ENCODE data around the gene GLS2. TPM values are rescaled to one million over a fixed set of nuclear protein-coding genes. Genes with fewer than 3 reads are reported as not detected.

GLS2 gene
- total and polyA plus RNA-seq, 10 of the 15 experiments (the other 5 are each of a cell fraction or from before 2014, with no cell fraction given), result 0.64 to 6.4 (median 3.3) TPM

DNA sequence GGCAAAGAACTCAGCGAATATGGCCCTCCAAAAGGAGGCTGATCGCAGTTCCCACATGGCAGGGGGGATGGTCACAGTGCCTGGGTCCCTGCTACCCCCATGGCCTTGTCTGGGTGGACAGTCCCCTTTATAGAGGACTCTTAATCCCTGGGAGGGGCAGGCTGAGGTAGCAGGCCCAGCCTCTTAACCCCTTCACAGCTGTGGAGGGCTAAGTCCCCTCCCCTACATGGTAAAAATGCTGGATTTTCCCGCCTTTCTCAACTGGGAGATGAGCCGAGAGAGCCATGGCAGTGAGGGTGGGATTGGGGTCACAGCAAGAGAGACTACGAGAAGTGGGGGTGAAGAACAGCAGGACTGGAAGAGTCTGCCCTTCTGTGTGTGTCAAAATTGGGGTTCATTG lies 33.4 kb downstream of the GLS2 start, which contains the start of gene MIP:
MIP (minus strand) TSS at position 101 of the 400 bp plus-strand sequence; CDS start at position 57, 44 bp downstream.
- no peaks in the 10 kb centered on the region for H3K4me1 ChIP-seq (ENCODE audit: control insufficient read depth, insufficient read depth, low read length)
- H2AFZ ChIP-seq (ENCODE audit: control insufficient read depth, low read depth, low read length), result no peak within 1 kb of the TSS; the same call in 1 of the 2 replicates
- ChIA-PET RAD21 (ENCODE audit: unreplicated experiment) (interaction anchor here (1.2 to 1.4 kb wide), 2 partner anchors 94 to 96 kb away, joined by 3 read pairs; partner anchors contain the start of gene STAT2), SMC1A (ENCODE audit: uncharacterized antibody, unreplicated experiment) (no interaction called here), CTCF (interaction anchor here (0.8 to 2.8 kb wide), 3 partner anchors 9 to 248 kb away, joined by 3 to 8 read pairs (median 4); no protein-coding TSS in a partner anchor), POLR2A (interaction anchor here (1.0 to 1.2 kb wide), 2 partner anchors 10 to 96 kb away, joined by 3 read pairs; no protein-coding TSS in a partner anchor)
- DNase-seq (ENCODE audit: low read depth, low spot score) (no peak), FAIRE-seq (no peak), ATAC-seq (no peak)
- H3K27me3 ChIP-seq (replicated peaks in 1 of 2; ENCODE audit: control insufficient read depth in 2 of 2, insufficient read depth in 2 of 2, low read length in 1 of 2), result no peaks in the 10 kb centered on the region
- WGBS (ENCODE audit: insufficient coverage, insufficient replicate concordance, low lambda C conversion rate, missing lambda C conversion rate), result 61% methylated on average over 5 of the region's 5 CpGs
- no peak within 1 kb of the TSS for H3K27ac ChIP-seq (ENCODE audit: control insufficient read depth, insufficient read depth)
- no peak within 1 kb of the TSS for H3K4me3 ChIP-seq
- no peaks in the 10 kb centered on the region for H3K79me2 ChIP-seq (ENCODE audit: control insufficient read depth, insufficient read depth, low read length)
- intact Hi-C loops (cut with micrococcal nuclease; ENCODE audit: unreplicated experiment) (no loop called here), in situ Hi-C loops (cut with MboI) (no loop called here)
- TF ChIP-seq RCOR1 (conservative IDR thresholded peaks at IDR 0.05; ENCODE audit: low read depth, low read length) (no peak), NFXL1 (IDR thresholded peaks at IDR 0.05; ENCODE audit: borderline replicate concordance) (no peak), SUPT20H (IDR thresholded peaks at IDR 0.05; ENCODE audit: borderline replicate concordance, control insufficient read depth, low read depth, low read length) (no peak), ETV6 (conservative IDR thresholded peaks at IDR 0.05 in 1 of 2, IDR thresholded peaks at IDR 0.05 in 1 of 2; ENCODE audit: borderline replicate concordance in 1 of 2, low read depth in 1 of 2) (no peak), ATF7 (IDR thresholded peaks at IDR 0.05; ENCODE audit: low read depth) (no peak), TARDBP (IDR thresholded peaks at IDR 0.05; ENCODE audit: borderline replicate concordance) (no peak), RAD51 (IDR thresholded peaks at IDR 0.05) (no peak)
- TF ChIP-seq, protein P1, sequence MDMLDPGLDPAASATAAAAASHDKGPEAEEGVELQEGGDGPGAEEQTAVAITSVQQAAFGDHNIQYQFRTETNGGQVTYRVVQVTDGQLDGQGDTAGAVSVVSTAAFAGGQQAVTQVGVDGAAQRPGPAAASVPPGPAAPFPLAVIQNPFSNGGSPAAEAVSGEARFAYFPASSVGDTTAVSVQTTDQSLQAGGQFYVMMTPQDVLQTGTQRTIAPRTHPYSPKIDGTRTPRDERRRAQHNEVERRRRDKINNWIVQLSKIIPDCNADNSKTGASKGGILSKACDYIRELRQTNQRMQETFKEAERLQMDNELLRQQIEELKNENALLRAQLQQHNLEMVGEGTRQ (IDR thresholded peaks at IDR 0.05; ENCODE audit: borderline replicate concordance, low read depth, low read length), result no peak
- TF ChIP-seq, protein P2, sequence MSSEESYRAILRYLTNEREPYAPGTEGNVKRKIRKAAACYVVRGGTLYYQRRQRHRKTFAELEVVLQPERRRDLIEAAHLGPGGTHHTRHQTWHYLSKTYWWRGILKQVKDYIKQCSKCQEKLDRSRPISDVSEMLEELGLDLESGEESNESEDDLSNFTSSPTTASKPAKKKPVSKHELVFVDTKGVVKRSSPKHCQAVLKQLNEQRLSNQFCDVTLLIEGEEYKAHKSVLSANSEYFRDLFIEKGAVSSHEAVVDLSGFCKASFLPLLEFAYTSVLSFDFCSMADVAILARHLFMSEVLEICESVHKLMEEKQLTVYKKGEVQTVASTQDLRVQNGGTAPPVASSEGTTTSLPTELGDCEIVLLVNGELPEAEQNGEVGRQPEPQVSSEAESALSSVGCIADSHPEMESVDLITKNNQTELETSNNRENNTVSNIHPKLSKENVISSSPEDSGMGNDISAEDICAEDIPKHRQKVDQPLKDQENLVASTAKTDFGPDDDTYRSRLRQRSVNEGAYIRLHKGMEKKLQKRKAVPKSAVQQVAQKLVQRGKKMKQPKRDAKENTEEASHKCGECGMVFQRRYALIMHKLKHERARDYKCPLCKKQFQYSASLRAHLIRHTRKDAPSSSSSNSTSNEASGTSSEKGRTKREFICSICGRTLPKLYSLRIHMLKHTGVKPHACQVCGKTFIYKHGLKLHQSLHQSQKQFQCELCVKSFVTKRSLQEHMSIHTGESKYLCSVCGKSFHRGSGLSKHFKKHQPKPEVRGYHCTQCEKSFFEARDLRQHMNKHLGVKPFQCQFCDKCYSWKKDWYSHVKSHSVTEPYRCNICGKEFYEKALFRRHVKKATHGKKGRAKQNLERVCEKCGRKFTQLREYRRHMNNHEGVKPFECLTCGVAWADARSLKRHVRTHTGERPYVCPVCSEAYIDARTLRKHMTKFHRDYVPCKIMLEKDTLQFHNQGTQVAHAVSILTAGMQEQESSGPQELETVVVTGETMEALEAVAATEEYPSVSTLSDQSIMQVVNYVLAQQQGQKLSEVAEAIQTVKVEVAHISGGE (CRISPR knock-in tag; IDR thresholded peaks at IDR 0.05), result no peak
- TF ChIP-seq, protein P3, sequence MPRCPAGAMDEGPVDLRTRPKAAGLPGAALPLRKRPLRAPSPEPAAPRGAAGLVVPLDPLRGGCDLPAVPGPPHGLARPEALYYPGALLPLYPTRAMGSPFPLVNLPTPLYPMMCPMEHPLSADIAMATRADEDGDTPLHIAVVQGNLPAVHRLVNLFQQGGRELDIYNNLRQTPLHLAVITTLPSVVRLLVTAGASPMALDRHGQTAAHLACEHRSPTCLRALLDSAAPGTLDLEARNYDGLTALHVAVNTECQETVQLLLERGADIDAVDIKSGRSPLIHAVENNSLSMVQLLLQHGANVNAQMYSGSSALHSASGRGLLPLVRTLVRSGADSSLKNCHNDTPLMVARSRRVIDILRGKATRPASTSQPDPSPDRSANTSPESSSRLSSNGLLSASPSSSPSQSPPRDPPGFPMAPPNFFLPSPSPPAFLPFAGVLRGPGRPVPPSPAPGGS (IDR thresholded peaks at IDR 0.05; ENCODE audit: borderline replicate concordance, insufficient read depth, low read depth, low read length, poor library complexity, severe bottlenecking), result no peak
- H3K4me2 ChIP-seq (ENCODE audit: control insufficient read depth, insufficient read depth), result no peak within 1 kb of the TSS
- no peaks in the 10 kb centered on the region for H4K20me1 ChIP-seq (ENCODE audit: control insufficient read depth, insufficient read depth)
- H3K9ac ChIP-seq (ENCODE audit: control insufficient read depth, insufficient read depth, low read length), result no peak within 1 kb of the TSS
- no TSS peak for BruUV-seq (replicated peaks)
- no peaks in the 10 kb centered on the region for H3K9me3 ChIP-seq (replicated peaks; ENCODE audit: control insufficient read depth, insufficient read depth, low read length)
- no peaks in the 10 kb centered on the region for H3K36me3 ChIP-seq (ENCODE audit: control insufficient read depth in 2 of 2, insufficient read depth in 2 of 2, low read length in 1 of 2)

Measured in GM12878 (cell line).